ENCODE measurements around the gene FSTL4.

DNA sequence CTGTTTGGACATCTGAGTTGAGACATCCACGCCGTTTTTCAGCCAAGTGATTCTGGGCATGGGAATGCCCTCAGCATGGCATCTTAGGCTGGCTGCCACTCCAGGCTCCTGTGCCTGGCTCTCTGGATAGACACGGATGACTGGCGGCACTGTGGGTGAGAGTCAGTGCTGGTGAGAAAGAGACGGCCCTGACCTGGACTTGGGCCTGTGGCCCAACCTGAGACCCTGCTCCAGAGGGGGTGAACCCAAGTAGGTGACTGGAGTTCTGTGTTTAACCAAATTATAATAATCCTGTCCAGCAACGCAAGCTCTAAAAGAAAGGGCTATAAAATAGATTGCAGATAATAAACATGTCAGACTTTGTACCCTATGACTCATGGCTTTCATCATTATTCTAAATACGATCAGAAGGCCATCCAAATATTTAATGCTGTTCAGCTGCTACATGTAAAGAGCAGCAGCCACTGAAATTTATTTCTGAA lies 386.6 kb downstream of the FSTL4 start:
- TF ChIP-seq, protein P1, sequence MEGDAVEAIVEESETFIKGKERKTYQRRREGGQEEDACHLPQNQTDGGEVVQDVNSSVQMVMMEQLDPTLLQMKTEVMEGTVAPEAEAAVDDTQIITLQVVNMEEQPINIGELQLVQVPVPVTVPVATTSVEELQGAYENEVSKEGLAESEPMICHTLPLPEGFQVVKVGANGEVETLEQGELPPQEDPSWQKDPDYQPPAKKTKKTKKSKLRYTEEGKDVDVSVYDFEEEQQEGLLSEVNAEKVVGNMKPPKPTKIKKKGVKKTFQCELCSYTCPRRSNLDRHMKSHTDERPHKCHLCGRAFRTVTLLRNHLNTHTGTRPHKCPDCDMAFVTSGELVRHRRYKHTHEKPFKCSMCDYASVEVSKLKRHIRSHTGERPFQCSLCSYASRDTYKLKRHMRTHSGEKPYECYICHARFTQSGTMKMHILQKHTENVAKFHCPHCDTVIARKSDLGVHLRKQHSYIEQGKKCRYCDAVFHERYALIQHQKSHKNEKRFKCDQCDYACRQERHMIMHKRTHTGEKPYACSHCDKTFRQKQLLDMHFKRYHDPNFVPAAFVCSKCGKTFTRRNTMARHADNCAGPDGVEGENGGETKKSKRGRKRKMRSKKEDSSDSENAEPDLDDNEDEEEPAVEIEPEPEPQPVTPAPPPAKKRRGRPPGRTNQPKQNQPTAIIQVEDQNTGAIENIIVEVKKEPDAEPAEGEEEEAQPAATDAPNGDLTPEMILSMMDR (IDR thresholded peaks at IDR 0.05; ENCODE audit: low read length): no peak
- no peak for TF ChIP-seq EZH2phosphoT487 (IDR thresholded peaks at IDR 0.05; ENCODE audit: low read length)
